ENCODE data around the gene FAM240A.

DNA sequence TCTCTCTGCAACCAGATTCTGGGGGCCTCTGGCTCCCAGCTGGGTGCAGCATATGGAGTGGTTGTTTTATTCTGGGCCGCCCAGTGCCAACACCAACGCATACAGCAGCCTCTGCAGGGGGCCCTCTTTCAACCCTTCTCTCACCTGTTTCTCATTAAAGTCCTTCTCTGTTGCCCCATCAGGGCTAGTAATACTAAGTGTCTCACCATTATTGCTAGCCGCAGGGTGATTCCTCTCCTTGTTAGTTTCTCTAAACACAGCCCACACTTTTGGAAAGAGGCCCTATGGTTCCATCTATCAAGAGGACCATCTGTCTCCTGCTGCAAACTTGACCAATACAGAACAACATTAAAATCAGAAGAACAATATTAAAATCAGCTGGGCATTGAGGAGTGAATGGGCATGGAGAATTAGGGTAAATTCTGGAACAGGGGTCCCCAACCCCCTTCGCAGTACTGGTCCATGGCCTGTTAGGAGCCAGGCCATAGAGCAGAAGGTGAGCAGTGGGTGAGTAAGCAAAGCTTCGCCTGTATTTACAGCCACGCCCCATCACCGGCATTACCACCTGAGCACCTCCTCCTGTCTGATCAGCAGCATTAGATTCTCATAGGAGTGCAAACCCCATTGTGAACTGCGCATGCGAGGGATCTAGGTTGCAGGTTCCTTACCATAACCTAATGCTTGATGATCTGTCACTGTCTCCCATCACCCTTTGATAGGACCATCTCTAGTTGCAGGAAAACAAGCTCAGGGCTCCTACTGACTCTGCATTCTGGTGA is 44.6 kb downstream of the FAM240A start:
- TF ChIP-seq, protein P1, sequence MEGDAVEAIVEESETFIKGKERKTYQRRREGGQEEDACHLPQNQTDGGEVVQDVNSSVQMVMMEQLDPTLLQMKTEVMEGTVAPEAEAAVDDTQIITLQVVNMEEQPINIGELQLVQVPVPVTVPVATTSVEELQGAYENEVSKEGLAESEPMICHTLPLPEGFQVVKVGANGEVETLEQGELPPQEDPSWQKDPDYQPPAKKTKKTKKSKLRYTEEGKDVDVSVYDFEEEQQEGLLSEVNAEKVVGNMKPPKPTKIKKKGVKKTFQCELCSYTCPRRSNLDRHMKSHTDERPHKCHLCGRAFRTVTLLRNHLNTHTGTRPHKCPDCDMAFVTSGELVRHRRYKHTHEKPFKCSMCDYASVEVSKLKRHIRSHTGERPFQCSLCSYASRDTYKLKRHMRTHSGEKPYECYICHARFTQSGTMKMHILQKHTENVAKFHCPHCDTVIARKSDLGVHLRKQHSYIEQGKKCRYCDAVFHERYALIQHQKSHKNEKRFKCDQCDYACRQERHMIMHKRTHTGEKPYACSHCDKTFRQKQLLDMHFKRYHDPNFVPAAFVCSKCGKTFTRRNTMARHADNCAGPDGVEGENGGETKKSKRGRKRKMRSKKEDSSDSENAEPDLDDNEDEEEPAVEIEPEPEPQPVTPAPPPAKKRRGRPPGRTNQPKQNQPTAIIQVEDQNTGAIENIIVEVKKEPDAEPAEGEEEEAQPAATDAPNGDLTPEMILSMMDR (IDR thresholded peaks at IDR 0.05 in 2 of 3, conservative IDR thresholded peaks at IDR 0.05 in 1 of 3; ENCODE audit: borderline replicate concordance in 1 of 3, insufficient read depth in 1 of 3, low read depth in 2 of 3, low read length in 2 of 3) = 0 out of 6 replicates have a peak, but pooled peaks of 1 of the 3 experiments have one; percentile 19
- TF ChIP-seq ZFX (IDR thresholded peaks at IDR 0.05) = no peak
- no peak for TF ChIP-seq RAD21 (IDR thresholded peaks at IDR 0.05; ENCODE audit: low read depth)
- no peak for TF ChIP-seq POLR2A (IDR thresholded peaks at IDR 0.05; ENCODE audit: borderline replicate concordance, extremely low read depth, insufficient read depth, insufficient read length)
- TF ChIP-seq POLR2AphosphoS5 (IDR thresholded peaks at IDR 0.05; ENCODE audit: low read depth, low read length) = no peak
- TF ChIP-seq, protein P2, sequence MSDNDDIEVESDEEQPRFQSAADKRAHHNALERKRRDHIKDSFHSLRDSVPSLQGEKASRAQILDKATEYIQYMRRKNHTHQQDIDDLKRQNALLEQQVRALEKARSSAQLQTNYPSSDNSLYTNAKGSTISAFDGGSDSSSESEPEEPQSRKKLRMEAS (IDR thresholded peaks at IDR 0.05) = no peak
